Left cardiac atrium (tissue), 4 donors: Measurements from ENCODE around the gene ABHD2. TPM values are rescaled to one million over a fixed set of nuclear protein-coding genes. Genes with fewer than 3 reads are reported as not detected.
A peak's percentile ranks its signal among the peaks of the same experiment; 100 is the strongest.
"Not testable (repeated sequence)": the region's sequence is repeated elsewhere in the genome, so short reads cannot be mapped to it uniquely, and the experiment has no call there.

Source experiments
- ATAC-seq, 2 donors: fragments of 200-7000 bp; cut with Tn5 transposase; one replicate each; pipeline ENCODE4 v1.9.1; 2020; ENCODE audit warnings: mild to moderate bottlenecking in 2 of 2, moderate library complexity in 2 of 2
- DNase-seq: peaks from one replicate; pipeline ENCODE4 v3.0.0-alpha.2; 2020
- intact Hi-C, 2 donors: fragments of 100-400 bp; cut with DNase I; formaldehyde crosslinking; loops; one replicate each; pipeline versions ENCODE4 v1.14.1 to v1.15.1; 2022 to 2023
- total RNA-seq, 2 donors: library from RNA; stranded (reverse); fragmentation: NEBNext Ultra II Directional; extraction: Animal tissue kit (Norgen Biotek cat#: 25700); gene quantifications; one replicate each; pipeline ENCODE4 v1.2.1, GENCODE V29; 2021
- donor health status: DM: no; HTN: yes; CAD: no.
- donor health status: DM: no; HTN: yes; CAD: no; lungs with severe emphysema.
- donor health status: DM: yes; HTN: yes; CAD: no.
- donor health status: Dilated cardiomyopathy.

Gene ABHD2
- total RNA-seq, 2 donors from 2014 or later: 91.6 to 208 TPM

GRCh38 chr15:89113296-89114024 lies 25.2 kb downstream of the ABHD2 start:
- intact Hi-C loops: no loop called here
- ATAC-seq: no peak
- DNase-seq: no peak

DNA sequence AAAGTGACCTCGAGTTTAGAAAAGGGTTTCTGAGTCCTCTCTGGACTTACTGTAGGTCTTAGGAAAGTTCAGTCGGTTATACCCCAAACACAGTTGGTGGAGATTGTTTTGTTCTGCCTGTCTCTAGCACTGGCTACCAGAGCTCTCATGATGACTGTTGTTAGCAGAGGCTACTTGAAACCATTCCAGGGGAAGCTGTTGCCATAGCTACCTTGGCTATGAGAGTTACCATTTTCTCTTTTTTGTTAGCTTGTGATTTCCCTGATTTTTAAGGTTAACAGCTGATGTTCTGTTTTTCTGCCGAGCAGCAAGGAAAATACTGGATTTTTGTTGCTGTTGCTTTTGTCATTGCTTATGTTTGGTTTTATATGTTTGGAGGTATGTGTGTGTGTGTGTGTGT lies 26.7 kb downstream of the ABHD2 start:
- DNase-seq: no peak
- intact Hi-C loops: no loop called here
- no peak for ATAC-seq

DNA sequence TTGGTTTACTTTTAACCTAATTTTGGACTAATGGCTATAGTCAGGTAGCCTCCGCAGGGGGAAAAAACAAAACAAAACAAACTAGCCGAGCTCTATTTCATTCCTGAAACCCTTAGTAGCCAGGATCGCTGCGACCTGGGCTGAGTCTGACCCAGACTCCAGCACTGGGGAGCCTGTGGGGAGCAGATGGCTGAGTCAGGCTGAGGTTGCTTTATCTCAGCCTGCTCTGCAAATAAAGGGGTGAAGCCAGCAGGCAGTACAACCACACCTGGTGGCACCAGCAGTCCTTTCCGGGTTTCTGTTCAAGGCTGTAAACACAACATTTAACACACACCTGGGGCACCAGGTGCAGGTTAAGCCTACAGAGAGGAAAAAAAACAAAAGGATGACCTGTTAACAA lies 27.3 kb downstream of the ABHD2 start:
- ATAC-seq (no peak), DNase-seq (no peak)
- intact Hi-C loops: no loop called here

DNA sequence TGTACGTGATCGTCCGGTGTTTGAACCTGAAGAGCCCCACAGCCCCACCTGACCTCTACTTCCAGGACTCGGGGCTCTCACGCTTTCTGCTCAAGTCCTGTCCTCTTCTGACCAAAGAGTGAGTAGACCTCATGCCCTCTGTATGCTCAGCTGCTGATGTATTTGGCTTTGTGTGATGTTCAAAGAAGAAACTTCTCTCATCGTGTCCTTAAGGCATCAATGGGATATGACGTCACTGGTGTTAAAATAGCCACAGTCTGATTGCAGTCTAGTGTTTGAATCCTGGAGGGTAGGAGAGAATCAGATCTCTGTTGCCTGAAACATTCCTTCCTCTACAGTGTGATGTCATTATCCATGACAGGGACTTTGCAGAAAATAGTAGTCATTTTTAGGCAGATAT lies 28.1 kb downstream of the ABHD2 start:
- no peak for DNase-seq
- peak; percentile 42 to 46 for ATAC-seq
- intact Hi-C loops: no loop called here

DNA sequence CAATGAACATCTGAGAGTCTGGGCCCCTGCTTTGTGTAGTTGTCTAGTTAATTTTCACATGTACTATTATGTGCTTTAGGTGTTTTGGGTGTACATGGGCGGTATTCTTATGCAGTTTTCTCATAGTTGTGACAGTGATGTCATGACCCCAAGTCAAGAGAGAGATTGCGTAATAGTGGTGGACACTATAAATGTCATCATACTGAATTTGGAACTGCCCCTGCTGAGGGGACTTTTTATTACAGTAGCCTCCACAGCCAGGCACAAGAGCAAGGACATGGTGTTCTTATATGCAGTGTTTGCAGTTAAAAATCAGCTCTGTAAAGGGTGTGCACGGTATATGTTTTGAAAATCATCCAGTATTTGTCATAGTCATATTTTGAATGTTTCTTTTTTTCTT lies 29.5 kb downstream of the ABHD2 start:
- intact Hi-C loops: no loop called here
- ATAC-seq (no peak), DNase-seq (no peak)

GRCh38 chr15:89118481-89118989 lies 30.3 kb downstream of the ABHD2 start:
- no peak for DNase-seq
- intact Hi-C loops: no loop called here
- no peak for ATAC-seq

DNA sequence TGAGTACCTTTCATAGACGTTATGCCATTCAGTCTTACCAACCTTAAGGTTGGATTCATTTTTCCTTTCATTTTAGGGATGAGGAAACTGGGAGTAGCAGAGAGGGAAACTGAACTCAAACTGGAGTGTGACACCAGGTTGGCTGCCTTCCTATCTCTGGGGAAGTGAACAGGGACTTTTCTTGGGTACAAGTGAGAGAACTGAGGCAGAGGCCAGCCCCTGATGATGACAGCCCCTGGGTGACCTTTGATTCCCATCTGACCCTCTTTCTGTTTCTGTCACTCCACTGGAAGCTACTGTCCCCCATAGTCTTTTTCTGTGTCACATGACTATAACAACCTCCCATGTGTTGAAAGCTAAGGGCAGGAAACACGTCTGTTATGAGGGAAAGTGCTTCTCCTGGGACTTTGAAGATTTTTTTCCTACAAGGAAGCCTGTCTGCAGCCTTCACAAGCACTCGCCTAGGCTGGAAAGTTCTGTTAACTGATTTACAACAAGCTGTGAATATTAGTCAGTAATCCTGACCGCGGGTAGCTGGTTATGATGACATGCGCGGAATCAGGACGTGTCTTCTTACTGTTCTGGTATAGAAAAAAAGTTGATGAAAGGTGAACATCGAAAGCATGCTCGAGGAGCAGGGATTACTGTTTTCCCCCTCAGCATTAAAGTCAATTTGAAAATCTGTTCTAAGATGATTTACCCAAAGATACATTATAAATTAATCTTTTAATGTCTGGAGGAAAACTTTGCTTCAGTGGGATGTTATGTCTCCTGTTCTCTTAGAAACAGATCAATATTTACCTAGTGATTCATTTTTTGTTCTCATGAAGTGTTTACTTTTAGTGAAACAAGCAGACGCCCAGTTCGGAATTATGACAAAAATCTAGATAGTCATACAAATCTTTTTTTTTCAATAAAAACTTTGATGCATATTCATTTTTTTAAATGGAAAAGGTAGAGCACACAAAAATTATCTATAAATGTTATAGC lies 31.5 kb downstream of the ABHD2 start:
- intact Hi-C loops: no loop called here
- DNase-seq (no peak), ATAC-seq (peak; percentile 39 to 52)

- DNase-seq, ATAC-seq, intact Hi-C loops: not testable (repeated sequence)
These were observed 32.3 kb downstream of the ABHD2 start for GRCh38 chr15:89120479-89121000.

GRCh38 chr15:89121414-89121813 lies 33.2 kb downstream of the ABHD2 start:
- ATAC-seq (no peak), DNase-seq (no peak)
- intact Hi-C loops: no loop called here

GRCh38 chr15:89122505-89123180 lies 34.4 kb downstream of the ABHD2 start:
- intact Hi-C loops: no loop called here
- ATAC-seq (no peak), DNase-seq (no peak)

- no peak for ATAC-seq
- DNase-seq: no peak
- intact Hi-C loops: no loop called here
These were observed 34.9 kb downstream of the ABHD2 start for GRCh38 chr15:89123181-89123525.

GRCh38 chr15:89125088-89125826 lies 37.0 kb downstream of the ABHD2 start:
- intact Hi-C loops: no loop called here
- ATAC-seq (no peak), DNase-seq (no peak)

DNA sequence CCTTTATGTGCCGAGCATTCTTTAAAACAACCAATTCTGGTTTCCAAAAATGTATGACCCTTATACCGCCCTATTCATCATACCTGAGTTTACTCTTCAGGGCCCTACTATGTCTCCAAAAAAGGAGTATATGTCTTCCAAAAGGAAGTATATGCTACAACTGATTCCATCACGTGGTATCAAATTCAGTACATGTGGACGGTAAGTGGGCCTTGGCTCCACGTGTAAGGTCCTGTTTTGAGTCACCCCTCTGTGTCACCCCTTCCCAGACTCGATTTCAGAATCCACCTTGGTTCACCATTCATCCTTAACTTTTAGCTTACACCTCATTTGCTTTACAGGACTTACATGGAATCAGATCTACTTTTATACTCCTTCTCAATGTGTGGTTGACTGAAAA lies 37.8 kb downstream of the ABHD2 start:
- intact Hi-C loops: no loop called here
- ATAC-seq: no peak
- DNase-seq: no peak

- ATAC-seq (peak in 1 of 2 donors; percentile 81), DNase-seq (no peak)
- intact Hi-C loops: no loop called here
These were observed 38.9 kb downstream of the ABHD2 start for GRCh38 chr15:89127054-89127702.

- intact Hi-C loops: no loop called here
- ATAC-seq: peak in 1 of 2 donors; percentile 7
These were observed 40.3 kb downstream of the ABHD2 start for GRCh38 chr15:89128320-89129122.

DNA sequence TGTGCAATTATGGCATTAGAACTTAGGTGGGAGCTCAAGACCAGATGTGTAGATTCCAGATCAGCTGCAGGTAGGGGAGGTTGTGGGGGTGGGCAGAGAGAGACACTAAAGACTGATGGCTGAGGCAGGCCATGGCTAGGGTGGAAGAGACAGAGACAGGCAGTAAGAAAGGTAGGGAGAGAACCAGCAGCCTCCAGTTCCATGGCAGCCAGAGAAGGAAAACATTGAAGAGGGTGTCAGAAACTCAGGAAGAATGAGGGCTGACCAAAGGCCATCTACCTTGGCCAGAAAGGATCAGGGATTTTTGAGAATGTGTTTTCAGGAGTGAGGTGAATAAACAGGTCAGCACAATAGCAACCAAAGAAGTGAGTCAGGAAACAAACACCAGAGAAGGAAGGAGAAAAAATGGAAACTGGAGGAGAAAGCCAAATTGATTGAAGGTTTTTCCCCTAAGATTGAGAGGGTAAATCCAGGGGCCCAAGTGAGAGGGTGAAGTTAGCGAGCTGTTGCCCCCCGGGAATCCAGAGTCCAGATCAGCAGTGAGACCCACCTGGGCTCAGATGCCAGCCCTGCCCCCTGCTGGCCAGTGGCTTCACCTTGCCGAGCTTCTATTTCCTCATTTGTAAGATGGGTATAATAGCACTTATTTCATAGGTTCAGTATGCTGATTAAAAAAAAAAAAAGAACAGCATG lies 41.0 kb downstream of the ABHD2 start:
- DNase-seq (no peak), ATAC-seq (peak in 1 of 2 donors; percentile 29)
- intact Hi-C loops: no loop called here

More at GRCh38 chr15:89128320-89129122, 40.3 kb downstream of the ABHD2 start:
- DNase-seq: no peak

- DNase-seq (no peak), ATAC-seq (no peak)
- intact Hi-C loops: no loop called here
These were observed 41.5 kb downstream of the ABHD2 start for GRCh38 chr15:89129816-89130134.
